Activated CD8-positive, alpha-beta memory T cell treated with anti-CD3 and anti-CD28 coated beads, Interleukin-2, amount 50 U/mL, for 1 hour (primary cell): ENCODE results near the gene VPS11.
"Not testable (repeated sequence)": the region's sequence is repeated elsewhere in the genome, so short reads cannot be mapped to it uniquely, and the experiment has no call there.

Experiments
- DNase-seq: peaks from one replicate; pipeline ENCODE4 v3.0.0-alpha.2; 2020; ENCODE audit errors: extremely low read depth

Gene VPS11

DNA sequence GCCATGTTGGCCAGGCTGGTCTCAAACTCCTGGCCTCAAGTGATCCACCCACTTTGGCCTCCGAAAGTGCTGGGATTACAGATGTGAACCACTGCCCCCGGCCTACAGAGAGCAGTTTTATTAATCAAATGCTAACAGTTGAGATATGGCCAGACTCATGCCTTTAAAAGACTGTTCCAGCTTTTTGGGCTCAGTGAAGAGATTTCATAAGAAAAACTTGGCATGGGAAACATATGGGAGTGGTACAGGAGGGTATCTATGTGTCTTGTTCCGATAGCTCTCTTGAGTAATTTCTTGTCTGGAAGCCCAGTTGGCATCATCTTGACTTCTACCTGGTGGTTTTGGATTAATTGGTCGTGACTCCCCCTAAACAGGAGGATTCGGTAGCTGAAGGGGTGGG is 28.7 kb upstream of the VPS11 start:
- DNase-seq = no peak

DNA sequence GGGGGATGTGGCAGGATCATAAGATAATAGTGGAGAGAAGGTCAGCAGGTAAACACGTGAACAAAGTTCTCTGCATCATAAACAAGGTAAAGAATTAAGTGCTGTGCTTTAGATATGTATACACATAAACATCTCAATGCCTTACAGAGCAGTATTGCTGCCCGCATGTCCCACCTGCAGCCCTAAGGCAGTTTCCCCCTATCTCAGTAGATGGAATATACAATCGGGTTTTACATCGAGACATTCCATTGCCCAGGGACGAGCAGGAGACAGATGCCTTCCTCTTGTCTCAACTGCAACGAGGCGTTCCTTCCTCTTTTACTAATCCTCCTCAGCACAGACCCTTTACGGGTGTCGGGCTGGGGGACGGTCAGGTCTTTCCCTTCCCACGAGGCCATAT is 28.1 kb upstream of the VPS11 start:
- not testable (repeated sequence) for DNase-seq

DNA sequence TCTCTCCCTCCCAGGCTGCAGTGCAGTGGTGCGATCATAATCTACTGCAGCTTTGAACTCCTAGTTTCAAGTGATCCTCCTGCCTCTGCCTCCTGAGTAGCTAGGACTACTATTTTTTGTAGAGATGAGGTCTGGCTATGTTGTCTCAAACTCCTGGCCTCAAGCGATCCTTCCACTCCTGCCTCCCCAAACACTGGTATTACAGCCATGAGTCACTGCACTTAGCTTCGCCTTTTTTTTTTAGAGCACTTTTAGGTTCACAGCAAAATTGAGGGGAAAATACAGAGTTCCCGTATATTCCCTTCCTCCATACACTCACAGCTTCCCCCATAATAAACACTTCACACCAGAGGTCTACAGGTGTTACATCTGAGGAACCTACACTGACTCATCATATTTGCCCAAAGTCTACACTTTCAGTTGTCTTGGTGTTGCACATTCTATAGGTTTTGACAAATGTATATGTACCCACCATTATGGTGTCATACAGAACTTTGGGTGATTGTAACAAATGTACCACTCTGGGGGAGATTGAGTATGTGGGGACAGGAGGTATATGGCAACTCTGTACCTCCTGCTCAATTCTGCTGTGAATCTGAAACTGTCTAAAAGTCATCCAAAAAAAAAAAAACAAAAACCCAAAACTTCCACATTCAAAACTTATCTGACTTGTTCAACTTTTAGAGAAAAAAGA is 25.6 kb upstream of the VPS11 start:
- no peak for DNase-seq

DNA sequence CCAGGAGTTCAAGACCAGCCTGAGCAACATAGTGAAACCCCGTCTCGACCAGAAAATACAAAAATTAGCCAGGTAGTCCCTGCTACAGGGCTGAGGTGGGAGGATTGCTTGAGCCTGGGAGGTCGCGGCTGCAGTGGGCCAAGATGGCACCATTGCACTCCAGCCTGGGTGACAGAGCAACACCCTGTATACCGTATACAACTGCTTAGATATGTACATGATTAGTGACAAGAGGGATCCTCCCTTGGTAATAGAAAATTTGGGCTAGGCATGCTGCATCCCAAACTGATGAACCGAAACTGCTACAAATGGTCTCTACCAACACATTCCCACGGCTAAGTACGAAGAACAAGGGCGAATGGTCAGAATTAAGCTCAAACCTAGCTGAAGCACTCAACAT is 24.7 kb upstream of the VPS11 start:
- DNase-seq = no peak

DNA sequence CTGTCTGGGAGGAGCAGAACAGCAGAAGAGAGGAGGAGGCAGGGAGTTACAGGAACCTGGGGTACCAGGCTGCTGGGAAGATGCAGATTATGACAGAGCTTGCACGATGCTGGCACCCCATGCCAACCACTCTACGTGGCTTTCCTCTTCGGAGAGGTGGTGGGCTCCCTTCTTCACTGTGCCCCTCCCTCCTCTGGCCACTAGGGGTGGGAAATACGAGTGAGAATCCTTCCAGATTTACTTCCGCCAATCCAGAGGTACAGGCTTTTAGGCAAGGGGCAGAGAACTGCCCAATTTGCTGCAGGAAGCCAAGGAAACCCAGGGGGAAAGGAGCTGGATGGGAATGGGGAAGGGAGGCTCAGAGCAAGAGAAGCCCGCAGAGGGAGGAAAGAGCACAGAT is 22.9 kb upstream of the VPS11 start:
- DNase-seq = no peak

DNA sequence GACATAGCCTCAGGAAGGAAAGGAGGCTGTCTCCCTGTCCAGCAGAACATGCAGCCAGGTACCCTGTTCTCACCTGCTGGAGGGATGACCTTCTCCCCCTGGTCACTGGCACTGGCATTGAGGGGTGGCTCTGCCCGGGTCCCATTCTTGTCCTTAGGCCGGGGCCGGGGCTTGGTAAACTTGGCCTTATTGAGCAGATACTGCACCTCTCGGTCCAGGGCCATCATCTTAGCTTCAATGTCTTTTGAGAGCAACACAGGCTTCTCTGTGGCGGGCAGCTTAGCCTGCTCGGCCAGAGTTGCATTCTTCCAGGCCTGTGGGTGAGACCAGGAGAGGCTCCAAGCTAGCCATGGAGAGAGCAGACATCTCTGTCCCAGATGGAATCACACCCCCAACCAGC is 21.1 kb upstream of the VPS11 start:
- no peak for DNase-seq

DNA sequence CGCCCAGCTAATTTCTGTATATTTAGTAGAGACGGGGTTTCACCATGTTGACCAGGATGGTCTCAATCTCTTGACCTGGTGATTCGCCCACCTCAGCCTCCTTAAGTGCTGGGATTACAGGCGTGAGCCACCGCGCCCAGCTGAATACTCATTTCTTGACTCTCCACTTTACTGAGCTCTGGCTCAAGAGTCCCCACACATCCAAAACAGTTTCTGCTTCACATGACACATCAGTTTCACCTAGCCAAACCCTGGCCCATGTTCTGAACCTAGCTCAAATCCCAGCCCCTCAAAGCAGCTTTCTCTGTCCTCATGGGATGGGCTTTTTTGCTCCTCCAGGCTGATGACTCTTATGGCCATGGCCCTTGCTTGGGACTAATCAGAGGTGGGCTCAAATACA is 20.4 kb upstream of the VPS11 start:
- DNase-seq = no peak

DNA sequence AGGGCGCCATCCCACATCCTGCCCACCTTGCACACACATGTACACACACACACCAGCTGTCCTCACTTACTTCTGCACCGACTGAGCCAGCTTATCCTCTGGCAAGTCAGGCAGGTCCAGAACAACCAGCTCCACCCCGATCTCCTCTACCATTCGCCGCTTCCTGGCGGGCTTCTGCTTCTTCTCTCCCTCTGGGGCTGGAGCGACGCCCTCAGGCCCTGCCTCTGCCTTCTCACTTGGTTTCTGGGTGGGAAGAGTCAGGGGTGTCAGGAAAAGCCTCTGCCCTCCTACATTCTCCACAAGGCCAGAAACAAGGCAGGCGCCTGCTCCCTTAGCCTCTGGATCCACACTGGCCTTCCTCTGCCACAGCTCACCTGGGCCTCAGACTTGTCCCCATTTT is 19.0 kb upstream of the VPS11 start:
- no peak for DNase-seq

DNA sequence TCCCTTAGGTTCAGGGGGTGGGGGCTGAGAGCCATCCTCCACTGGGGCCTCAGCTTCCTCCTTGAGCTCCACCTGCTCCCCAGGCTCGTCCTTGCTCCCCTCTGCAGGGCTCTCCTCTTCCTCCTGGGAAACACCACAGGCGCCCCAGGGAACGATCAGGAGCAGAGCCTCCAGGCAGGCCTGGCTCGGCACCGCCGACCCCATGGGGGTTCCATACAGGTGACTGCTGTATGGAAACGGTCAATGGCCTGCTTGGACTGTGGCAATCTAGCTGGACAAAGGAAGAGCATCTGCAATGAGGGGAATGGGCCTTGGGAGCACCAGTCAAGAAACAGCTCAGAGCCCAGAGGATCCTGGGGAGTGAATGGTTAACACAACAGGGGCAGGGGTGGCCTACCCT is 18.5 kb upstream of the VPS11 start:
- no peak for DNase-seq

DNA sequence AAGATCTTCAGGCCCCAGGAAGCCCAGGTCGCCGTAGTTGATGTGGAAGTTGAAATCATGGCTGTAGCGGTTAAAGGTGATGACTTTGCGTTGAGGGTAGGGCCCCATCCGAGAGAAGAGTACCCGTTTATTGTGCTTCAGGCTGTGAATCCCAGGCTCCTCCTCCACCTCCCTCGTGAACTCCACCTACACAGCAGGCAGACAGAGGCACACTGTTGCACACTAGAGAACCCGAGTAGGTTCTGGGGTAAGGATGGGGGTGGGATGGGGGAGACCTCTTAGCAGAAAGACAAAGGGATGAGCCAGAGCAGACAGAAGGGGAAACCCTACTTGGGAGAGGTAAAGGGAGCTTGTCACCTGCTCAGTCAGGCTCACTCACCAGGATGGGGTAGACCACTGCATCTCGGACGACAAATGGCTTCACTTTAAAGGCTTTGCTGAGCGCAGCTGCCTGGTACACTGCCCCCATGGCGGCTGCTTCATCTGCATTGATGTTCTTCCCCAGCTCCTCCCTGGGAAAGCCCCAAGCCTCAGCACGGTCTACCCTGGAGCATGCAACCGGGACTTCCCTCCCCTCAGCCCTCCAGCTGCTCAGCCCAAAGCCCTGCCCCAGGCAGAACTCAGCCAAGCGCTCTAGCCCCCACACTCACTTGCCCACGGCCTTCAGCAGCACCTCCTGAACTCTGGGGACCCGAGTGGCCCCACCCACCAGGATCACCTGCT is 16.0 kb upstream of the VPS11 start:
- no peak for DNase-seq

DNA sequence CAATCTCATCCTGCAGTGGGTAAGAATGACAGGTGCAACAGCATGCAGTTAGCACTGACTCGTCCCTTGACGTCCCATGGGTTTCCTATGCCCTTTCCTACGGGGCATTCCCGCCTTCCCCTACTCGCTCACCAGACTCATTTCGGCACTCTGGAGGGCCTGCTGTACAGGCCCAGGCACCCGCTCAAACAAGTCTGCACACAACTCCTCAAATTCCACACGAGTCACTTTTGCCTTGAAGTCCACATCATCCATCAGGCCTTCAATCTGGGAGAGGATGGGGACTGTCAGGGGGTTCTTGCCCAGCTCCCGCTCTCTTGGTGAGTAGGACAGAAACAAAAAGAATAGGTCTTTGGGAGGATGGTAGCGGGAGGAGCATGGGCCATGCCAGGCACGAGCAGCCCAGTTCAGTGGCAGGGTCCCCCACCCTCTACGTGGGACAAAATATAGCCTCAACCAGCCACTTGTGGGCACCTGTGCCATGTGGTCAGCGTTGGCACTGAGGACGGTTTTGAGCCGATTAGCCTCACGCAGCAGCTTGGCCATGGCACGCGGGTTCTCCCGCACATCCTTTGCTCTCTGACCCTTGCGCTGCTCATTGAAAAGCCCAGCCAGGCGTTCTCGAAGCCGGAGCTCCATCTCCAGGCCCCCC is 15.3 kb upstream of the VPS11 start:
- DNase-seq = no peak

DNA sequence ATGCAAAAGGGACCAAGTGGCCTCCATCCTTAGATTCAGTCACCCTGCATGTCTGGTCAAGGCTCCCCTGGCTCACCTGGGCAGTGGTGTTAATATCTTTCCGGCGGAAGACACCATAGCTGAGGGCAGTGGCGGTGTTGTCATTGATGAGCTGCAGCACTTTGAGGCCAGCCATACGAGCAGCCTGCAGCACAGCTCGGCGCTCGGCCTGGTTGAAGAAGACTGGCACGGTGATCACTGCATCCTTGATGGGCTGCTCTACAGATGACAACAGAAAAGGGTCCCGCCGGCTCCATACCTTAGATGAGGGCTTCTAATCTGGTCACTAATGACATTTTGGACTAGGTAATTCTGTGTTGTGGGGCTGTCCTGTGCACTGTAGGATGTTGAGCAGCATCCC is 13.2 kb upstream of the VPS11 start:
- DNase-seq = no peak

DNA sequence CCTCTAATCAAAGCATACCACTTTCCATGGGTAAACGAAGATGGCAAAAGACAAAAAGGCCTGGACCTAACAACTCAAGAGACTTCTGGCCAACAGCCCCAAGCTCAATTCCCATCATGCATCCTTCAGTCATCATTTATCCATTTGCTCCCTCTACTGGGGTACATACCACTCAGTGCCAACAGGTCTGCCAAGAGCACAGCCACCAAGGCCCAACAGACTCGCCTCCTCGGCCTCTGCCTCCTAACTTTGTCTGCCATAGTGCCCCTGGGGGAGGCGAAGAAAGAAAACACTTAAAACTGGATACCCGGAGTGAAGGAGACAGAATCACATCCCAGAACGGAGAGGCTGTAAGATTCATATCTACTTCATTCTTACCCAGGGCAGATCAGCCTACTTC is 11.7 kb upstream of the VPS11 start:
- DNase-seq = no peak

DNA sequence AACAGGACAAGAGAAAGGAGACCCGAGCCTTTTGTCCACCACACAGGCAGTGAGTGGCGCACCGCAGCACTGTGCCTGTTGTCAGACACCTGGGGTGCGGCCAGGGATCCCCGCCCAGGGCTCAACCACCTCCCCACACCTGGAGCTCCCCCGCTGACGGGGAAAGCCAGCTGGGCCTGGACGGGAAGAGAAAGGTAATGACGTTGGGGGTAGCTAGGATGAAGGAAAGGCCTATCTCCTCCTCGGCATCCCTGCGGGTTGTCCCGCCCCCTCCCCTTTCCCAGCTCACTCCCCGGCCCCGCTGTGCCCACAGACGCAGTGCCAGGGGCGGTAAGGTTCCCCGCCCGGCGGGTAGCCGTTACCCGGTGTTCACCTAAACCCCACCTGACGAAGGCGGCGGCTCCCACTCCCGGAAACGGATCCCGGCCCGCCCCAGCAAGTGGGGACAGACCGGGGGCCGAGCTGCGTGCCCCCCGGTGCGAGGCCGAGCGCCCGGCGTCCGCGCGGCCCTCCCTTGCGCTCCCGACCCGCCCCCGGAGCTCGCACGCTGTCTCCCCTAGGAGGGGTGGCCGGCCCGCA is 11.1 kb upstream of the VPS11 start:
- DNase-seq = no peak

DNA sequence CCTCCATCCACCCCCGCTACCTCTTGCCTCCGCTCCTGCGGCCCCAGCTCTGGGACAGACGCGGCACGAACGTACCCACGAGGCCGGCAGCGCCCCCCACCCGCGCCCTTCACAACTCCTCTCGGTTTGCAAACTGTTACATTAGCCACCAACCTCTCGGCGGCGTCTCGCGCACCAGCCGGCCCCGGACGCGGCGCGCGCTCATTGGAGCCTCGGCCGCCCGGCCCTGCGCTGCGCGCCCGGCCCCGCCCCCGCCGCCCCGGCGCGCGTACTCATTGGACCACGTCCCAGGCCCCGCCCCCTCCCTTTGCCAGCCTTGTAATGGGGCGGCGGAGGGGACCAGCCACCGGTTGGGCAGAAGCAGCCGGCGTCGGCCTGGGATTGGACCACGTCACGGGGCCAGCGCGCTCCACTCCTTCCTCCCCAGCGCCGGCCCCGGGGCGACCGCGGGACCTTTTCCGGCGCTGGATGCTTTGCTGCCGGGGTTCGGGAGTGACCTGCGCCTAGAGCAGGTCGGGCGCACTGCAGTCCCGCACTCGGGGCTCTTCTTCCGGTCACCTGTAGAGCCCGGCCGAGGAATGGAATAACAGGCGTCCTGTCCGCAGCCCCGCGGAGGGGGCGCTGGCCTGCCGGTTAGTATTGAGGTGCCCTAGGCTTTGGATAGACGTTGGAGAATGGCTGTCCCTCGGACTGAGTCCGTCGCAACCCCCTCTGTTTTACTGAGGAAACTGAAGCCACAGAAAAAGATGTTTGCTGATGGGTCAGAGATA is 10.4 kb upstream of the VPS11 start, which contains the start of gene HYOU1:
TSS of gene HYOU1 (minus strand) at position 206 of the 770 bp plus-strand sequence. CDS start 1,045 bp downstream, outside the sequence.
- peak; percentile 93 for DNase-seq

DNA sequence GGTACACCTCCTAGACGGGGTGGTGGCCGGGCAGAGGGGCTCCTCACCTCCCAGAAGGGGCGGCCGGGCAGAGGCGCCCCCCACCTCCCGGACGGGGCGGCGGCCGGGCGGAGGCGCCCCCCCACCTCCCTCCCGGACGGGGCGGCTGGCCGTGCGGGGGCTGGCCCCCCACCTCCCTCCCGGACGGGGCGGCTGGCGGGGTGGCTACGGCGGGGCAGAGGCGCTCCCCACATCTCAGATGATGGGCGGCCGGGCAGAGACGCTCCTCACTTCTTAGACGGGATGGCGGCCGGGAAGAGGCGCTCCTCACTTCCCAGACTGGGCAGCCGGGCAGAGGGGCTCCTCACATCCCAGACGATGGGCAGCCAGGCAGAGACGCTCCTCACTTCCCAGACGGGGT is 8.5 kb upstream of the VPS11 start:
- not testable (repeated sequence) for DNase-seq

DNA sequence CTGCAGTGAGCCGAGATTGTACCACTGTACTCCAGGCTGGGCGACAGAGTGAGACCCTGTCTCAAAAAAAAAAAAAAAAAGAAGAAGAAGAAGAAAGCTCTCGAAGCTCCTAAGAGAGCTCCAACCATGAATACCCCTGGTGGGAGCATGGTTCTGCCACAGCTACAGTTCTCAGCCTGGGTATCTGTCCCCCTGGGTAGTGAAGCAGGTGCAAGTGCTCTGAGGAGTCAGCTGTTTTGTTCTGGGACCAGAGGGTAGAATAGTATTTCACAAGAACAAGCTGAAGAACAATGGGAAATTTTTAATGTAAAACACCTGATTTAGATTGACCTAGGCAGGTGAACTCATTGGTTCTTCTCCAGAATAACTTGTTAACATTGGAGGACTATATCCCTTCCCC is 6.4 kb upstream of the VPS11 start:
- no peak for DNase-seq

DNA sequence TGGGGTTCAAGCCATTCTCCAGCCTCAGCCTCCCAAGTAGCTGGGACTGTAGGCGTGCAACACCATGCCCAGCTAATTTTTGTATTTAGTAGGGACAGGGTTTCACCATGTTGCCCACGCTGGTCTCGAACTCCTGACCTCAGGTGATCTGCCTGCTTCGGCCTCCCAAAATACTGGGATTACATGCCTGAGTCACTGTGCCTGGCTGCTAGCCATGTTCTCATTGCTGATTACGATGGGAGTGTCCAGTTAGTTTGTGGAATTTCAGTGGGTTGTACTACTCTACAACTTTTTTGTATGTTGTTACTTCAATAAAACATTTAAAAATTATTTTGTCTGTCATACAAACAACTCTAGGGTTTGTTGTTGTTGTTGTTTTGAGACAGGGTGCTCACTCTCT is 4.8 kb upstream of the VPS11 start:
- DNase-seq = no peak

DNA sequence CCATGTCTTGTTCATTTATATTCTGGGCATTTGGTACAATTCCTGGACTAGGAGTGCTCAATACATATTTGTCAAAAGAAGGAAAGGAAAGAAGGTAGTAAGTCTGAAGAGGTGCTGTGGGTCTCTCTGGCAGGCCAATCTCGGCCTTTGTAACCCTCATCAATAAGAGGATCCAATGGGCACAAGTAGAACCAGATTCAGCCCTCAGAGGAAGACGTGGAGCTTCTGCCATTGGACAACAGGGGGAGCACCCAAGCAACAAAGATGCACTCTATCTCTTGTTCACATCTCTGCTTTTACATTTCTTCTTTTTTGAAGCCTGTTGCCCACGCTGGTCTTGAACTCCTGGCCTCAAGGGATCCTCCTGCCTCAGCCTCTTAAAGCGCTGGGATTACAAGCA is 2.2 kb upstream of the VPS11 start:
- DNase-seq = no peak

DNA sequence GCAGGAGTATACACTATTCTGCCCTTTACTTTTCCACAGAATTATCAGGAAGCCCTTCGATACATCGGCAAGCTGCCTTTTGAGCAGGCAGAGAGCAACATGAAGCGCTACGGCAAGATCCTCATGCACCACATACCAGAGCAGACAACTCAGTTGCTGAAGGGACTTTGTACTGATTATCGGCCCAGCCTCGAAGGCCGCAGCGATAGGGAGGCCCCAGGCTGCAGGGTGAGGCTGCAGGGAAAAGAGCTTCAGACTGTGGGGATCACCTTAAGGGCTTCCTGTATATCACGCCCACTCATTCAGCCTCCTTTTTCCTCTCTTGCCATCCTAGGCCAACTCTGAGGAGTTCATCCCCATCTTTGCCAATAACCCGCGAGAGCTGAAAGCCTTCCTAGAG is 10.2 kb downstream of the VPS11 start:
- DNase-seq = no peak

DNA sequence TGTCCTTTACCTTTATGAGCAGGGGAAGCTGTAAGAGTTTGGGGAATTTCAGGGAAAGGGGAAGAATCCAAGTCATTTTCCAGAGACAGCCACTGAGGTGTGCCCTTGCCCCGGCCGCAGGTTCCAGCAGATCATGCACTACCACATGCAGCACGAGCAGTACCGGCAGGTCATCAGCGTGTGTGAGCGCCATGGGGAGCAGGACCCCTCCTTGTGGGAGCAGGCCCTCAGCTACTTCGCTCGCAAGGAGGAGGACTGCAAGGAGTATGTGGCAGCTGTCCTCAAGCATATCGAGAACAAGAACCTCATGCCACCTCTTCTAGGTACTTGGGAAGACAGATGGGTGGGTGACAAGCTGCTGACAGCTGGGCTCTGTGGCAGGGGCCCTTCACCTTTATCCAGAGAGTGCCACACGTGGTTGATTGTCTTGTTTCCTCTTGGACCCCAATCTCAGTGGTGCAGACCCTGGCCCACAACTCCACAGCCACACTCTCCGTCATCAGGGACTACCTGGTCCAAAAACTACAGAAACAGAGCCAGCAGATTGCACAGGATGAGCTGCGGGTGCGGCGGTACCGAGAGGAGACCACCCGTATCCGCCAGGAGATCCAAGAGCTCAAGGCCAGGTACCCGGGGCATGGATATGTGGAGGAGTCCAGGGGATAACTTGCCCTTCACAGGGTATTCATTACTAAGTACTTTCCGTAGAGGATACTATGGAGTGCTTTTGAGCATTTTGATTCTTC is 11.2 kb downstream of the VPS11 start:
- DNase-seq = no peak
